H1 (cell line): ENCODE data around the gene ANKUB1. TPM values are rescaled to one million over a fixed set of nuclear protein-coding genes. Genes with fewer than 3 reads are reported as not detected.

Experiments used
- CTCF ChIA-PET: fragments of 300-600 bp; sonication (Branson Sonifier 250); formaldehyde crosslinking; loops from one replicate; lab custom pipeline; 2021; ENCODE audit not compliant: partially characterized antibody; lab: Charles Lee
- POLR2A ChIA-PET: fragments of 300-600 bp; sonication (Branson Sonifier 250); formaldehyde crosslinking; loops from one replicate; lab custom pipeline; 2021; ENCODE audit warnings: inconsistent platforms; ENCODE audit not compliant: partially characterized antibody; lab: Charles Lee
- DNase-seq, 2 experiments: peaks; one replicate each; pipeline versions ENCODE4 v3.0.0 to v3.0.0-alpha.2; 2010 to 2022; ENCODE audit warnings: low spot score in 2 of 2, low read depth in 1 of 2, mixed read lengths in 1 of 2
- FAIRE-seq: peaks from 2 replicates; lab custom pipeline; 2011; peaks lifted over from hg19 to GRCh38; lab: Jason Lieb, UNC
- H2AFZ ChIP-seq: 2 replicates; pipeline ENCODE4 v1.8.1; 2012; ENCODE audit warnings: low read length, inconsistent platforms
- H2AK5ac ChIP-seq: 2 replicates; pipeline ENCODE4 v1.6.1; 2013; ENCODE audit warnings: low read depth, low read length
- H2BK120ac ChIP-seq: replicated peaks from 2 replicates; pipeline ENCODE3; 2013; ENCODE audit warnings: low read depth, low read length, inconsistent platforms
- H2BK12ac ChIP-seq: 2 replicates; pipeline ENCODE4 v1.6.1; 2013; ENCODE audit warnings: low read depth, low read length
- H2BK15ac ChIP-seq: 2 replicates; pipeline ENCODE4 v1.6.1; 2013; ENCODE audit warnings: low read length
- H2BK20ac ChIP-seq: 2 replicates; pipeline ENCODE4 v1.6.1; 2013; ENCODE audit warnings: low read length
- H2BK5ac ChIP-seq: 2 replicates; pipeline ENCODE4 v1.6.1; 2013; ENCODE audit warnings: low read depth, low read length
- H3K14ac ChIP-seq: 2 replicates; pipeline ENCODE4 v1.6.1; 2013; ENCODE audit warnings: inconsistent platforms; ENCODE audit not compliant: insufficient read length
- H3K18ac ChIP-seq: 2 replicates; pipeline ENCODE4 v1.6.1; 2013; ENCODE audit warnings: low read length; ENCODE audit errors: extremely low read depth
- H3K23ac ChIP-seq: 2 replicates; pipeline ENCODE4 v1.6.1; 2013; ENCODE audit warnings: inconsistent platforms; ENCODE audit not compliant: insufficient read length
- H3K23me2 ChIP-seq: 2 replicates; pipeline ENCODE4 v1.6.1; 2013; ENCODE audit warnings: low read depth, low read length
- H3K27ac ChIP-seq: 2 replicates; pipeline ENCODE4 v1.6.1; 2011; ENCODE audit warnings: low read depth, low read length, inconsistent platforms
- H3K27me3 ChIP-seq, 4 experiments: replicated peaks in 1 of 4; 1 replicate in 1 of 4; 2 replicates in 3 of 4; pipeline versions ENCODE4 v1.6.1 to v1.8.1; 2011 to 2013; ENCODE audit warnings: low read length in 3 of 4, mild to moderate bottlenecking in 3 of 4, inconsistent platforms in 2 of 4, mixed read lengths in 2 of 4, moderate library complexity in 1 of 4; ENCODE audit not compliant: control insufficient read depth in 3 of 4, insufficient read depth in 3 of 4; ENCODE audit errors: extremely low read depth in 1 of 4
- H3K36me3 ChIP-seq, 4 experiments: 2 replicates each; pipeline versions ENCODE4 v1.6.1 to v1.8.1; 2011 to 2013; ENCODE audit warnings: mild to moderate bottlenecking in 4 of 4, low read length in 3 of 4, moderate library complexity in 2 of 4, control low read depth in 1 of 4, inconsistent platforms in 1 of 4; ENCODE audit not compliant: insufficient read depth in 4 of 4, control insufficient read depth in 2 of 4
- H3K4ac ChIP-seq: replicated peaks from 2 replicates; pipeline ENCODE3; 2013; ENCODE audit warnings: low read length, low read depth, mixed read lengths, inconsistent platforms; ENCODE audit not compliant: insufficient read length
- H3K4me1 ChIP-seq, 4 experiments: replicated peaks in 1 of 4; 1 replicate in 1 of 4; 2 replicates in 3 of 4; pipeline versions ENCODE4 v1.6.1 to v1.8.1; 2011 to 2013; ENCODE audit warnings: low read length in 3 of 4, inconsistent platforms in 2 of 4, mixed read lengths in 1 of 4; ENCODE audit not compliant: insufficient read depth in 4 of 4, control insufficient read depth in 3 of 4
- H3K4me2 ChIP-seq, 2 experiments: 2 replicates each; pipeline versions ENCODE4 v1.6.1 to v1.8.1; 2011 to 2013; ENCODE audit warnings: low read depth in 2 of 2, low read length in 2 of 2, control low read depth in 1 of 2, inconsistent platforms in 1 of 2, mild to moderate bottlenecking in 1 of 2; ENCODE audit not compliant: insufficient read depth in 1 of 2
- H3K4me3 ChIP-seq, 4 experiments: fragments of 200-600, 300-600 bp in 1 of 4; sonication (generic), shearing (Covaris generic), sonication (Bioruptor Twin) in 1 of 4; 2 replicates each; pipeline versions ENCODE4 v1.5.1 to v1.8.1; 2011 to 2016; ENCODE audit warnings: low read length in 4 of 4, low read depth in 3 of 4, control low read depth in 2 of 4, inconsistent platforms in 2 of 4, mild to moderate bottlenecking in 2 of 4, mixed read lengths in 1 of 4, moderate library complexity in 1 of 4; ENCODE audit not compliant: insufficient read depth in 2 of 4; ENCODE audit errors: extremely low read depth in 1 of 4
- H3K56ac ChIP-seq: replicated peaks from 2 replicates; pipeline ENCODE3; 2013; ENCODE audit warnings: low read depth, mild to moderate bottlenecking, mixed read lengths, low read length, inconsistent platforms; ENCODE audit not compliant: insufficient read length
- H3K79me1 ChIP-seq: 2 replicates; pipeline ENCODE4 v1.6.1; 2013; ENCODE audit warnings: low read depth, low read length, control low read depth
- H3K79me2 ChIP-seq, 2 experiments: 2 replicates each; pipeline versions ENCODE4 v1.6.1 to v1.8.1; 2012 to 2013; ENCODE audit warnings: low read length in 2 of 2, mild to moderate bottlenecking in 2 of 2, inconsistent platforms in 1 of 2; ENCODE audit not compliant: insufficient read depth in 2 of 2, control insufficient read depth in 1 of 2
- H3K9ac ChIP-seq, 4 experiments: replicated peaks in 1 of 4; 1 replicate in 1 of 4; 2 replicates in 3 of 4; pipeline versions ENCODE4 v1.6.1 to v1.8.1; 2011 to 2013; ENCODE audit warnings: low read depth in 3 of 4, low read length in 3 of 4, control low read depth in 2 of 4, mild to moderate bottlenecking in 2 of 4, moderate library complexity in 2 of 4, inconsistent platforms in 1 of 4; ENCODE audit errors: extremely low read depth in 1 of 4
- H3K9me3 ChIP-seq, 2 experiments: 2 replicates each; pipeline versions ENCODE4 v1.6.1 to v1.8.1; 2012 to 2013; ENCODE audit warnings: mild to moderate bottlenecking in 2 of 2, moderate library complexity in 2 of 2, control low read depth in 1 of 2, inconsistent platforms in 1 of 2, low read depth in 1 of 2, low read length in 1 of 2, mixed read lengths in 1 of 2; ENCODE audit not compliant: insufficient read depth in 2 of 2
- H4K20me1 ChIP-seq, 2 experiments: replicated peaks in 1 of 2; 2 replicates each; pipeline versions ENCODE3 to v1.8.1; 2011 to 2013; ENCODE audit warnings: inconsistent platforms in 2 of 2, low read length in 2 of 2, mild to moderate bottlenecking in 1 of 2; ENCODE audit not compliant: insufficient read depth in 2 of 2, control insufficient read depth in 1 of 2
- H4K5ac ChIP-seq: 2 replicates; pipeline ENCODE4 v1.6.1; 2013; ENCODE audit warnings: low read length, low read depth, mixed read lengths, inconsistent platforms; ENCODE audit not compliant: insufficient read length
- H4K8ac ChIP-seq: 2 replicates; pipeline ENCODE4 v1.8.0; 2013; ENCODE audit warnings: mild to moderate bottlenecking, moderate library complexity, low read length, inconsistent platforms; ENCODE audit not compliant: insufficient read depth; ENCODE audit errors: extremely low read depth
- H4K91ac ChIP-seq: replicated peaks from 2 replicates; pipeline ENCODE3; 2013; ENCODE audit warnings: low read length, mixed read lengths, inconsistent platforms; ENCODE audit not compliant: insufficient read length
- CBX8 ChIP-seq: fragments of 300-800, 300-1000 bp; sonication (generic); IDR thresholded peaks from 2 replicates; pipeline ENCODE4 v1.7.1; 2016; ENCODE audit warnings: low read depth, low read length, borderline replicate concordance
- CHD1 ChIP-seq: IDR thresholded peaks from 2 replicates; pipeline ENCODE4 v1.6.1; 2012; ENCODE audit warnings: low read depth, low read length, improper control_type of control experiment
- KDM1A ChIP-seq: fragments of 200-600, 300-600 bp; sonication (generic); IDR thresholded peaks from 2 replicates; pipeline ENCODE4 v1.7.1; 2016; ENCODE audit warnings: mild to moderate bottlenecking, low read length, borderline replicate concordance
- NANOG ChIP-seq: IDR thresholded peaks from 2 replicates; pipeline ENCODE4 v1.6.1; 2011; ENCODE audit warnings: low read length, low read depth, mild to moderate bottlenecking, inconsistent platforms; ENCODE audit not compliant: insufficient read depth, poor library complexity, severe bottlenecking
- POU5F1 ChIP-seq: IDR thresholded peaks from 2 replicates; pipeline ENCODE4 v1.6.1; 2011; ENCODE audit warnings: low read depth, mild to moderate bottlenecking, low read length, moderate library complexity
- RXRA ChIP-seq: IDR thresholded peaks from 2 replicates; pipeline ENCODE4 v1.6.1; 2011; ENCODE audit warnings: low read depth, mild to moderate bottlenecking, low read length, moderate library complexity; ENCODE audit not compliant: insufficient read depth
- SIN3A ChIP-seq, 2 experiments: IDR thresholded peaks in 1 of 2; conservative IDR thresholded peaks in 1 of 2; 2 replicates each; pipeline ENCODE4 v1.6.1; 2011 to 2012; ENCODE audit warnings: low read length in 2 of 2, improper control_type of control experiment in 1 of 2, low read depth in 1 of 2, mild to moderate bottlenecking in 1 of 2
- TEAD4 ChIP-seq: IDR thresholded peaks from 2 replicates; pipeline ENCODE4 v1.6.1; 2012; ENCODE audit warnings: low read depth, low read length, inconsistent platforms, mixed read lengths
- YY1 ChIP-seq: IDR thresholded peaks from 2 replicates; pipeline ENCODE4 v1.6.1; 2011; ENCODE audit warnings: low read depth, mild to moderate bottlenecking, low read length
- WGBS, 2 experiments: shearing (Covaris generic) in 1 of 2; methylation state at CpG; one replicate each; pipeline versions ENCODE4 v1.1.6 to v1.1.7; 2013 to 2015; ENCODE audit warnings: low lambda C conversion rate in 2 of 2, mixed read lengths in 2 of 2, inconsistent platforms in 1 of 2, low coverage in 1 of 2, missing lambda C conversion rate in 1 of 2; ENCODE audit not compliant: insufficient replicate concordance in 2 of 2, insufficient coverage in 1 of 2, insufficient read length in 1 of 2; ENCODE audit errors: extremely low coverage in 1 of 2, missing lambda C conversion rate in 1 of 2; 5-methylcytosine and 5-hydroxymethylcytosine counted together
- polyA plus RNA-seq, 7 experiments: library from polyadenylated mRNA; depleted of rRNA in 3 of 7; stranded (reverse) in 5 of 7; unstranded in 2 of 7; fragments of >200 nt in 5 of 7; fragments of 200-250 nt in 2 of 7; gene quantifications; 1 replicate in 5 of 7; 2 replicates in 1 of 7; 4 replicates in 1 of 7; pipeline versions ENCODE4 v1.2.1 to v1.2.3, GENCODE V29; 2011 to 2013; ENCODE audit warnings: missing spikeins in 2 of 7, mixed read lengths in 2 of 7
- total RNA-seq: library from RNA; stranded (reverse); fragmentation: NEBNext Ultra II Directional; extraction: Animal tissue kit (Norgen Biotek cat#: 25700); gene quantifications from 2 replicates; pipeline ENCODE4 v1.2.1, GENCODE V29; 2021
- TF ChIP-seq, protein P1 (sequence below): IDR thresholded peaks from 2 replicates; pipeline ENCODE4 v1.6.1; 2012; ENCODE audit warnings: inconsistent platforms

The ANKUB1 gene
- total and polyA plus RNA-seq, 2 of the 8 experiments (the other 6 are each of a cell fraction or from before 2014, with no cell fraction given), result not detected

DNA sequence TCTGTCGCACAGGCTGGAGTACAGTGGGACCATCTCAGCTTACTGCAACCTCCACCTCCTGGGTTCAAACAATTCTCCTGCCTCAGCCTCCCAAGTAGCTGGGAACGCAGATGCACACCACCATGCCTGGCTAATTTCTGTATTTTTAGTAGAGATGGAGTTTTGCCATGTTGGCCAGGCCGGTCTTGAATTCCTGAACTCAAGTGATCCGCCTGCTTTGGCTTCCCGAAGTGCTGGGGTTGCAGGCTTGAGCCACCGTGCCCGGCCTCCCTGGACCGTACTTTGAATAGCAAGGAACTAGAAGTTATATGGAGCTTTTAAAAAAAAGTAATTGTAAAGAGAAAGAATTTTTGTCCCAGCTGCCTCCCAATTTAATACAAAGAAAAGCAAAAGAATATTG is 8.3 kb upstream of the ANKUB1 start:
- Histone ChIP-seq H3K36me3 (no peaks in the 10 kb centered on the region), H4K5ac (no peak overlapping the region), H3K79me1 (no peaks in the 10 kb centered on the region), H3K4me1 (no peaks in the 10 kb centered on the region), H3K9ac (no peak overlapping the region), H2AFZ (no peak overlapping the region), H3K4ac (no peak overlapping the region), H3K23me2 (no peaks in the 10 kb centered on the region; the same call in 1 of the 2 replicates), H3K4me2 (no peak overlapping the region), H2BK120ac (no peak overlapping the region), H4K20me1 (no peaks in the 10 kb centered on the region), H2AK5ac (no peak overlapping the region)
- FAIRE-seq (no peak), DNase-seq (no peak)
- WGBS, 2 experiments, result 93% methylated on average over 8 of the region's 8 CpGs; no CpG with 5 or more reads in 1 of the 2 experiments
- no peak for TF ChIP-seq CHD1
- no peak for TF ChIP-seq RXRA
- TF ChIP-seq CBX8, result no peak
- TF ChIP-seq SIN3A (conservative IDR thresholded peaks at IDR 0.05 in 1 of 2, IDR thresholded peaks at IDR 0.05 in 1 of 2; ENCODE audit: low read depth in 1 of 2, low read length in 2 of 2), result no peak
- TF ChIP-seq NANOG, result no peak
- no peak for TF ChIP-seq POU5F1
- TF ChIP-seq KDM1A, result no peak
- TF ChIP-seq, protein P1, sequence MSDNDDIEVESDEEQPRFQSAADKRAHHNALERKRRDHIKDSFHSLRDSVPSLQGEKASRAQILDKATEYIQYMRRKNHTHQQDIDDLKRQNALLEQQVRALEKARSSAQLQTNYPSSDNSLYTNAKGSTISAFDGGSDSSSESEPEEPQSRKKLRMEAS, result no peak
- no peak for TF ChIP-seq YY1
- TF ChIP-seq TEAD4, result no peak
- TF ChIP-seq, all 59 proteins: peak for 0
- no peak overlapping the region for H4K8ac ChIP-seq
- H3K14ac ChIP-seq, result no peak overlapping the region
- H3K4me3 ChIP-seq, result no peak overlapping the region
- H3K9me3 ChIP-seq, result no peaks in the 10 kb centered on the region
- no peaks in the 10 kb centered on the region for H3K79me2 ChIP-seq
- POLR2A ChIA-PET, result no interaction called here
- no peak overlapping the region for H2BK20ac ChIP-seq
- no peak overlapping the region for H3K27ac ChIP-seq
- no peak overlapping the region for H3K56ac ChIP-seq
- no peak overlapping the region for H3K18ac ChIP-seq
- H2BK15ac ChIP-seq, result no peak overlapping the region
- H4K91ac ChIP-seq, result no peak overlapping the region
- H3K23ac ChIP-seq, result no peak overlapping the region
- CTCF ChIA-PET, result interaction anchor here (0.7 to 3.1 kb wide), 6 partner anchors 13 to 307 kb away, joined by 3 to 14 read pairs (median 3); no protein-coding TSS in a partner anchor
- no peak overlapping the region for H2BK12ac ChIP-seq
- no peak overlapping the region for H2BK5ac ChIP-seq
- H3K27me3 ChIP-seq, result no peaks in the 10 kb centered on the region
